ENCODE data around the gene COMT. TPM values are rescaled to one million over a fixed set of nuclear protein-coding genes. Genes with fewer than 3 reads are reported as not detected.
"Not testable (repeated sequence)": the region's sequence is repeated elsewhere in the genome, so short reads cannot be mapped to it uniquely, and the experiment has no call there.

The COMT gene
- total RNA-seq, 2 experiments from 2014 or later: 92.6 to 95.3 TPM

GRCh38 chr22:19926028-19926427, 15.5 kb upstream of the COMT start:
- CTCF ChIA-PET: interaction anchor here (0.7 kb wide), 1 partner anchor 16 kb away, joined by 3 read pairs; no protein-coding TSS in a partner anchor

DNA sequence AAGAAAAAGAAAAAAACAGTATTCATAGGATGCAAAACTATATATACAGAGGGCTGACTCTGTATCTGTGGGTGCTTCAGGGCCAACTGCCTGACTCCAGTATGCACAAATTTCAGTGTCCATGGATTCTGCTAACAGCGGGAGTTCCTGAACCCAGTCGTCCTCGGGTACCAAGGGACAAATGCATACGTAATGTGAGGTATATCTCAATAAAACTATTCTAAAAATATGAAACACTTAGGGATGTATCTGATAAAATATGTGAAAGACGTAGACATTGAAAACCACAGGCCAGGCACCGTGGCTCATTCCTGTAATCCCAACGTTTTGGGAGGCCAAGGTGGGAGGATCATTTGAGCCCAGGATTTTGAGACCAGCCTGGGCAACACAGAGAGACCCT, 13.9 kb upstream of the COMT start:
- no peak for ATAC-seq
- DNase-seq: no peak
- no peak overlapping the region for H3K27ac Mint-ChIP-seq
- no peak overlapping the region for H3K4me3 Mint-ChIP-seq
- no peaks in the 10 kb centered on the region for H3K36me3 Mint-ChIP-seq
- no peaks in the 10 kb centered on the region for H3K27me3 Mint-ChIP-seq
- no peaks in the 10 kb centered on the region for H3K4me1 Mint-ChIP-seq
- CTCF ChIA-PET: no interaction called here
- no peaks in the 10 kb centered on the region for H3K9me3 Mint-ChIP-seq (ENCODE audit: low read depth)

More at GRCh38 chr22:19926028-19926427, 15.5 kb upstream of the COMT start:
- not testable (repeated sequence) for H3K4me1 Mint-ChIP-seq; DNase-seq; H3K27ac Mint-ChIP-seq; ATAC-seq; H3K36me3 Mint-ChIP-seq; H3K4me3 Mint-ChIP-seq; H3K27me3 Mint-ChIP-seq; H3K9me3 Mint-ChIP-seq (ENCODE audit: low read depth)

GRCh38 chr22:19928207-19928606, 13.4 kb upstream of the COMT start:
- H3K4me1 Mint-ChIP-seq: no peaks in the 10 kb centered on the region
- no peaks in the 10 kb centered on the region for H3K36me3 Mint-ChIP-seq
- H3K27ac Mint-ChIP-seq: no peak overlapping the region
- H3K9me3 Mint-ChIP-seq (ENCODE audit: low read depth): no peaks in the 10 kb centered on the region
- CTCF ChIA-PET: no interaction called here
- no peaks in the 10 kb centered on the region for H3K27me3 Mint-ChIP-seq
- ATAC-seq (no peak), DNase-seq (no peak)
- no peak overlapping the region for H3K4me3 Mint-ChIP-seq

DNA sequence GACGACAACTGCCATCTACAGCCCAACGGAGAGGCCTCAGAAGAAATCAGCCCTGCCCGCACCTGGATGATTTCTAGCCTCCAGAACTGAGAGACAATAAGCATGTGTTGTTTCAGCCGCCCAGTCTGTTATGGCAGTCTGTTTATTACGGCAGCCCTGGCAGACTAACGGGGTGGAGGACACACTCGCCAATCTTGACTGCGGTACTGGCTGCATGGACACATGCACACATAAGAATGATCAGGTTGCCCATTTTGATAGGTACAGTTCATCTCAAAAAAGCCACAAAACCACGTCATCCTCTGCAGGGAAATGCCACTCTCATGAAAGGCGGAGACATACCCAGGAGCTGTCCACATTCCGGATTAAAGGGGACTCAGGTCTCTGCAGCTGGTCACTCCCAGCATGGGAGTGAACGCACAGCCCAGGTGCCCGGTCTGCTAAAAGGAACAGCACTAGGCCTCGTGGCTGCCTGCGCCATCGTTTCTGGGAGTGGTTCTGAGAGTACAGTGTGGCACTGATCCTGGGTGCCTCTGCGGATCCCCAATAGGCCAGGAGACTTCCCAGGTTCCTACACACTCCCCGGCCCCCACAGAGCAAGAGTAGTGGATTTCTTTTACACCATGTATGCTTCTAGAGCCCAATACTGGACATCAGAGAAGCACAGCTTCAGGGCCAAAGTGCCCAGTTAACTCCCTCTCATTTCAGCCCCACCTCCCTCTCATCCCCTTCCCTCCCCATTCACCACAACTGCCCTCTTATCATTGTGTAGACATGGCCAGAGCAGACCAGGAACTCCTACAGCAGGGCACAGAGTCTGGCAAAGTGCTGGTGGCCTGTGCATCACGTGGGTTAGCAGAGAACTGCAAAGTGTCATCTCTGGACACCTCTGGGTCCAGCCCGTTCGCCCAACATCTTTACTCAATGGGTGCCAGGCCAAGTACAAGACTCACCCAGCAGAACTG, 11.7 kb upstream of the COMT start:
- no peaks in the 10 kb centered on the region for H3K9me3 Mint-ChIP-seq (ENCODE audit: low read depth)
- CTCF ChIA-PET: no interaction called here
- DNase-seq (no peak), ATAC-seq (no peak)
- no peak overlapping the region for H3K27ac Mint-ChIP-seq
- H3K4me3 Mint-ChIP-seq: no peak overlapping the region
- no peaks in the 10 kb centered on the region for H3K36me3 Mint-ChIP-seq
- H3K4me1 Mint-ChIP-seq: no peaks in the 10 kb centered on the region
- H3K27me3 Mint-ChIP-seq: no peaks in the 10 kb centered on the region

DNA sequence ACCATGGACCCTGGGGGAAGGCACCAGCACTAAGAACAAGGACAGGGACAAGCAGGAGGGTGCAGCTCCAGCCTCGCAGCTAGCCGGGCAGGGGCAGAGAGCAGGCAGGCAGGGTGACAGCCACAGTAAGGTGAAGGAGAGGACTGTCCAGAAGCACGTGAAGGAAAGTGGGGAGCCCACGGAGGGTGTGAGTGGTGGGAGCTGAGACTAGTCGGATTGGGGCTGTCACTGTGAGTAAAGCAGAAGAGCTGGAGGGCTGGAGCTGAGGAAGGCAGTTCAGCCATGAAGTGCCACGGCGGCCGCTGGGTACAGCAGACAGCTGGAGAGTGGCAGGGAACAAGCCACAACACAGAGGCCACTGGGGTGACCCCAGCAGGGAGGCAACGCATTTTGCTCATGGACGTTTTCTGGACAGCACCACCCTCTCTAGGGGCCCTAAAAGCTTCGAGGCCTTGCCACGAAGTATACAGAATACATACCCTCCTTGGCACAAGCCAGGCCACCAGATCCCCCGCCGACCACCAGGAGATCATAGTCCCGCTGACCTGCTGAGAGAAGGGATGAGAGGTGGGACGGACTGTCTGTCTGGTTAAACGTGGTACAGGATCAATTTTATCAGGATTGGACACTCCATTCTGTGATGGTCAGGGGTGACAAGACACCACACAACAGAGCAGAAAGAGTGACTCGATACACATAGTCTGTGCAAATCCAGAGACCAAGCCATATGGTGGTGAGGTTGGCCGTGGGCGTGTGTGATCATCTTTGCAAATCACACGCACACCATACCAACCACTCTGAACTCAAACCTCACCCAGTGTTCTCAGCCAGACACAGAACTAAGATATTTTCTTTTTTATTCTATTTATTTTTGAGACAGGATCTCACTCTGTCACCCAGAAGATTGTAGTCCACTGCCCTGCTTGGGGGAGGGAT, 10.8 kb upstream of the COMT start:
- H3K4me1 Mint-ChIP-seq: no peaks in the 10 kb centered on the region
- no peaks in the 10 kb centered on the region for H3K27me3 Mint-ChIP-seq
- CTCF ChIA-PET: no interaction called here
- H3K4me3 Mint-ChIP-seq: no peak overlapping the region
- no peaks in the 10 kb centered on the region for H3K9me3 Mint-ChIP-seq (ENCODE audit: low read depth)
- no peak for ATAC-seq
- DNase-seq: no peak
- peaks cover 7% of the 10 kb centered on the region for H3K36me3 Mint-ChIP-seq
- H3K27ac Mint-ChIP-seq: no peak overlapping the region

GRCh38 chr22:19931514-19931913, 10.1 kb upstream of the COMT start:
- no peak overlapping the region for H3K4me3 Mint-ChIP-seq
- CTCF ChIA-PET: no interaction called here
- H3K27me3 Mint-ChIP-seq: no peaks in the 10 kb centered on the region
- ATAC-seq (no peak), DNase-seq (no peak)
- H3K4me1 Mint-ChIP-seq: no peaks in the 10 kb centered on the region
- H3K9me3 Mint-ChIP-seq (ENCODE audit: low read depth): peaks cover 4% of the 10 kb centered on the region
- peaks cover 13% of the 10 kb centered on the region for H3K36me3 Mint-ChIP-seq
- H3K27ac Mint-ChIP-seq: no peak overlapping the region

DNA sequence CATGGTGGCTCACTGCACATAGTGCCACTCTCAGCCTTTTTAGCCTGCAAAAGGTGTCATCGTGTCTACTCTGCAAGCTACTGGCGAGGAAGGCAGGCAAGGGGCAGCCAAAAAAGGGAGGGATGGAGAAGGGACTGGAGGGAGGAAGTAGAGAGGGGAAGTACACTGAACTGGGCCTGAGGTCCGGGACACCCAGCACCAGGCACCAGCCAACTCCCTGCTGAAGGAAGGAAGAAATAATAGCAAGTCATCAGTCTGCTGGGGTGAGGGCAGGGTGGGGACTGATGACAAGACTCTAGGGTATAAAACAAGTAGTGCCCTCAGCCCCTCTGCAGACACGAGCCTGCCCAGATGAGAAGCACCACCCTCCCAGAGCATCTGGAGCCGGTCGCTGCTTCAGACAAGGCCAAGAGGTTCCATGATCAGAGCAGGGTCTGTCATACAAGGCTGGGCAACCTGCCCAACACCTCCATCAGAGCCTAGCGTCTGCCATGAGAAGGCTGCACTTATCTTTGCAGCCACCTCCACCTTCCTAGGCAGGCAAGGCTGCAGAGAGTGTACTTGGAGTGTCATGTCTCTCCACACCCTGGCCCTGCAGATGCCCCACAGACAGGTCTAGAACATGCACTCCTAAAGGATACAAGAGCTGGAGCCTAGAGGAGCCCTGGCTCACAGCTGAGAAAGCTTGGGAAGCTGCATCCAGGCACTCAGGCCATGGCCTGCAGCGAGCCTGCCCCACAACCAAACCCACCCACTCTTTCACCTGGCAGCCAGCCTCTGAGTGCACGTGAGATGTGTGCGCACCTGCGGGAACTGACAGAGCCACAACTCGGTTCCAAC, 9.0 kb upstream of the COMT start:
- H3K4me3 Mint-ChIP-seq: no peak overlapping the region
- CTCF ChIA-PET: no interaction called here

GRCh38 chr22:19933341-19934241, 8.0 kb upstream of the COMT start:
- CTCF ChIA-PET: interaction anchor here (1.0 kb wide), 1 partner anchor 41 kb away, joined by 4 read pairs; no protein-coding TSS in a partner anchor
- H3K36me3 Mint-ChIP-seq: peaks cover 16% of the 10 kb centered on the region
- H3K27me3 Mint-ChIP-seq: no peaks in the 10 kb centered on the region
- no peaks in the 10 kb centered on the region for H3K4me1 Mint-ChIP-seq
- no peak overlapping the region for H3K27ac Mint-ChIP-seq
- H3K4me3 Mint-ChIP-seq: no peak overlapping the region
- no peak for ATAC-seq
- H3K9me3 Mint-ChIP-seq (ENCODE audit: low read depth): peaks cover 6% of the 10 kb centered on the region
- no peak for DNase-seq

More for the DNA sequence above, 9.0 kb upstream of the COMT start:
- DNase-seq (no peak), ATAC-seq (no peak)
- no peak overlapping the region for H3K27ac Mint-ChIP-seq
- peaks cover 16% of the 10 kb centered on the region for H3K36me3 Mint-ChIP-seq
- no peaks in the 10 kb centered on the region for H3K27me3 Mint-ChIP-seq
- H3K4me1 Mint-ChIP-seq: no peaks in the 10 kb centered on the region
- peaks cover 6% of the 10 kb centered on the region for H3K9me3 Mint-ChIP-seq (ENCODE audit: low read depth)

DNA sequence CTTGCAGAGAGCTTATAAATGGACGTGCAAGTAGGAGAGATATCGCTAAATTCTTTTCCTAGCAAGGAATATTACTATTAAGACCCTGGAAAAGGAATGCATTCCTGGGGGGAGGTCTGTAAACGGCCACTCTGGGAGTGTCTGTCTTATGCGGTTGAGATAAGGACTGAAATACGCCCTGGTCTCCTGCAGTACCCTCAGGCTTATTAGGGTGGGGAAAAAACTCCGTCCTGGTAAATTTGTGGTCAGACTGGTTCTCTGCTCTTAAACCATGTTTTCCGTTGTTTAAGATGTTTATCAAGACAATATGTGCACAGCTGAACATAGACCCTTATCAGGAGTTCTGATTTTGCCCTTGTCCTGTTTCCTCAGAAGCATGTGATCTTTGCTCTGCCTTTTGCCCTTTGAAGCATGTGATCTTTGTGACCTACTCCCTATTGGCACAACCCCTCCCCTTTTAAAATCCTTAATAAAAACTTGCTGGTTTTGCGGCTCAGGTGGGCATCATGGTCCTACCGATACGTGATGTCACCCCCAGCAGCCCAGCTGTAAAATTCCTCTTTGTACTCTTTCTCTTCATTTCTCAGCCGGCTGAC, 6.4 kb upstream of the COMT start:
- H3K9me3 Mint-ChIP-seq (ENCODE audit: low read depth); H3K4me1 Mint-ChIP-seq; CTCF ChIA-PET; ATAC-seq; H3K4me3 Mint-ChIP-seq; H3K27me3 Mint-ChIP-seq; DNase-seq; H3K27ac Mint-ChIP-seq: not testable (repeated sequence)
- H3K36me3 Mint-ChIP-seq: peaks cover 16% of the 10 kb centered on the region

DNA sequence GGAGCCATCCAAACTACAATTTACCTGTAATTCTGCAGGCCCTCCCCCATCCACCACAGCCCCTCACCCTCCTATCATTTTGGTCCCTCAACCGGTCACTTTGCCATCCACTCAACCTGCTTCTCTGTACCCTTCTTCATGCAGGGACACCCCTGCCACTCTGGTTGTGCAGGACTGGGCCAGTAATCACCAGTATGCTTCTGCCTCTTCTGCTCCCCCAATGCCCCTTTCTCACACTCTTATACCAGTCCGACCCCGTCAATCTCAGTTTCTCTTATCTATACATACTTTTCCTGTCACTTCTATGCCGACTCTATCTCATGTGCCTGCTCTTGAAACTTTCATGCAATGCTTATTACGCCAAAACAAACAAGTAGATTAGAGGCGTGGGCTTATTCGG, 5.1 kb upstream of the COMT start:
- DNase-seq (no peak), ATAC-seq (no peak)
- CTCF ChIA-PET: no interaction called here
- Mint-ChIP-seq H3K36me3 (peaks cover 16% of the 10 kb centered on the region), H3K4me1 (peaks cover 5% of the 10 kb centered on the region), H3K27me3 (no peaks in the 10 kb centered on the region), H3K9me3 (ENCODE audit: low read depth) (peaks cover 6% of the 10 kb centered on the region), H3K27ac (no peak overlapping the region), H3K4me3 (no peak overlapping the region)

DNA sequence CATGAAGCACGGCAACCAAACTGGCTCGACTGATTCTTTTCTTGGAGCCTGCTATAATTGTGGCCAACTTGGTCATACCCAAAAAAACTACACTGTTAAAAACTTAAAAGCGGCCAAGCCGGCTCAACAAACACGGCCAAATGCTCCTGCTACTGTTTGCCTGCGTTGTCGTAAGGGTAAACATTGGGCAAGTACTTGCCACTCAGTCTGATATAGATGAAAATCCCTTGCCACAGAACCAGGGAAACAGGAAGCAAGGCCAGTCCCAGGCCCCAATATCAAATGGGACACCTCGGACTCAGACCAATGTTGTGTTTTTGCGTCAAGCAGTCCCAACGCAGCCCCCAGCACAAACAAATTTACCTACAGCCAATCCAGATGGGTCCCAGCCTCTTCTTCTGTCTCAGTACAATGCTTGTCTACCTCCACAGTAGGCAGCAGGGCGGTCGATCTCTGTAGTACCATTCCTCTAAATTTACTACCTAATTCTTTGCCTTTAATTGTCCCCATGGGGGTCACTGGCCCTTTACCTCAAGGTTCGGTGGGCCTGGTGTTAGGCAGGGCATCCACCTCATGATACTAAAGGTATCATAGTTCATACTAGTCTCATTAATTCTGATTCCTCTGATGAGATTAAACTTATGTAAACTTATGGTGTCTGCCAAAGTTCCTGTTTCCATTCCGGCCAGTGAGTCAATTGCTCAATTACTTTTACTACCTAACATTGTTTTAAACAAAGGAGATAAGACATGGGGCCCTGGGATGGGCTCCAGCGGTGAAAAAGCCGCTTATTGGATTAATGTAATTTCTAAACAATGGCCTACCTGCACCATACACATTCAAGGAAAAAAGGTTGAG, 3.7 kb upstream of the COMT start:
- no peak overlapping the region for H3K4me3 Mint-ChIP-seq
- no peak overlapping the region for H3K27ac Mint-ChIP-seq
- H3K36me3 Mint-ChIP-seq: peaks cover 16% of the 10 kb centered on the region
- no peaks in the 10 kb centered on the region for H3K27me3 Mint-ChIP-seq
- no peak for ATAC-seq
- H3K4me1 Mint-ChIP-seq: peaks cover 10% of the 10 kb centered on the region
- peaks cover 6% of the 10 kb centered on the region for H3K9me3 Mint-ChIP-seq (ENCODE audit: low read depth)
- CTCF ChIA-PET: no interaction called here
- DNase-seq: no peak

Data from activated CD8-positive, alpha-beta memory T cell treated with anti-CD3 and anti-CD28 coated beads, Interleukin-2, amount 10 ng/mL, durations not matched to agents 7 days and 5 days (primary cell).